GM10266 (cell line): ENCODE results near the gene RHAG.

Source experiments
- DNase-seq: peaks from one replicate; pipeline ENCODE4 v3.0.0; 2012; ENCODE audit errors: extremely low spot score
- TF ChIP-seq, protein P1 (sequence below): IDR thresholded peaks from 2 replicates; pipeline ENCODE4 v1.5.1; 2012; ENCODE audit warnings: mild to moderate bottlenecking, low read depth; ENCODE audit not compliant: control insufficient read depth, insufficient read depth; ENCODE audit errors: missing control alignments

Gene RHAG

DNA sequence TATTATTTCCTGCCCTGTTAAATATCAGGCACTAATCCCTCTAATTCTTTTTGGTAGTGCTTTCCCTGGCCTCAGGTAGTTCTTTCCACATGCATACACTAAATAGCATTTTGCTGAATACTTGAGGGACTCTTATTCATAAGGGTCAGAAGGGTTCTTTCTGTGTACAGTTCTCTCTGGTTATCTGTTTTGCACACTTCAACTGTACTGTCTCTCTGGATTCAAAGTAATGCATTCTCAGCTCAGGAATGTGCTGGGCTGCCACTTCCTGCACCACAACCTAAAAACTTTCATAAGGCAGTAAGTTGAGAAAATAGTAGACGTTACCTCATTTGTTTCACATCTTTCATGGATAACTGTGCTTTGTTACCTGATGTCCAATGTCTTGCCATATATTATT is 54.1 kb downstream of the RHAG start:
- no peak for DNase-seq
- TF ChIP-seq, protein P1, sequence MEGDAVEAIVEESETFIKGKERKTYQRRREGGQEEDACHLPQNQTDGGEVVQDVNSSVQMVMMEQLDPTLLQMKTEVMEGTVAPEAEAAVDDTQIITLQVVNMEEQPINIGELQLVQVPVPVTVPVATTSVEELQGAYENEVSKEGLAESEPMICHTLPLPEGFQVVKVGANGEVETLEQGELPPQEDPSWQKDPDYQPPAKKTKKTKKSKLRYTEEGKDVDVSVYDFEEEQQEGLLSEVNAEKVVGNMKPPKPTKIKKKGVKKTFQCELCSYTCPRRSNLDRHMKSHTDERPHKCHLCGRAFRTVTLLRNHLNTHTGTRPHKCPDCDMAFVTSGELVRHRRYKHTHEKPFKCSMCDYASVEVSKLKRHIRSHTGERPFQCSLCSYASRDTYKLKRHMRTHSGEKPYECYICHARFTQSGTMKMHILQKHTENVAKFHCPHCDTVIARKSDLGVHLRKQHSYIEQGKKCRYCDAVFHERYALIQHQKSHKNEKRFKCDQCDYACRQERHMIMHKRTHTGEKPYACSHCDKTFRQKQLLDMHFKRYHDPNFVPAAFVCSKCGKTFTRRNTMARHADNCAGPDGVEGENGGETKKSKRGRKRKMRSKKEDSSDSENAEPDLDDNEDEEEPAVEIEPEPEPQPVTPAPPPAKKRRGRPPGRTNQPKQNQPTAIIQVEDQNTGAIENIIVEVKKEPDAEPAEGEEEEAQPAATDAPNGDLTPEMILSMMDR: no peak

DNA sequence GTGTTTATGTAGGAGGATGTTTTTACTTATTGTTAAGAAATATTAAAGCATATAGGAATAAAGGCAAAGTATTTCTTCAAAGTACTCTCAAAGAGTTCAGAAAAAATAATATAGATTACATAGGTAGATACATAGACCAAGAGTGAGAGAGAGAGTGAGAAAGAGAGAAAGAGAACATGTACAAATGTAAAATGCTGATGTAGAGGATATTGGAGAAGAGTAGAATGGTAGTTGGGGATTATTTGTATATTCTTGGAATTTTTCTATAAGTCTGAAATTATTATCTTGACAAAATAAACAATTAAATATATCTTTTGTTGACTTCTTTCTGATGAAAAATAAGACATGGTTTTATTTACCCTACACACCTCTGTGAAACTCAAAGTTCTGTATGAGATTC is 57.0 kb downstream of the RHAG start:
- no peak for DNase-seq
- TF ChIP-seq, protein P1: no peak

DNA sequence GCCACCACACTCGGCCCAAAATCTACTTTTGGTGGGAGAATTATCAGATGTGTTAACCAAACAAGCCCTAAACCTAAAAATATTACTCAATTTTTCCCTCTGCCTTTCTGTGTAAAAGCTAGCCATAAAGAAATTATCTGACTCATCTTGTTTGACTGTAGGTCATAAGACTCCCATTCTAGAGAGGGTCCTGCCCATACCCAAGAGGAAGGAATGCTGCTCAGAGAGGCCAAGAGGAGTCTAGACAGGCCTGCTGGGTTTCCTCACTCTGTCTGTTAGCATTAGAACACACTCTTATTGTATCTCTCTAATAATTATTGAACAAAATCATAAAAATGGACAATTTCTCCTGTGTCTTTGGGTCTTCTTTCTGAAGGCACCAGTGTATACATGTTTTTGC is 60.0 kb downstream of the RHAG start:
- TF ChIP-seq, protein P1: no peak
- no peak for DNase-seq

DNA sequence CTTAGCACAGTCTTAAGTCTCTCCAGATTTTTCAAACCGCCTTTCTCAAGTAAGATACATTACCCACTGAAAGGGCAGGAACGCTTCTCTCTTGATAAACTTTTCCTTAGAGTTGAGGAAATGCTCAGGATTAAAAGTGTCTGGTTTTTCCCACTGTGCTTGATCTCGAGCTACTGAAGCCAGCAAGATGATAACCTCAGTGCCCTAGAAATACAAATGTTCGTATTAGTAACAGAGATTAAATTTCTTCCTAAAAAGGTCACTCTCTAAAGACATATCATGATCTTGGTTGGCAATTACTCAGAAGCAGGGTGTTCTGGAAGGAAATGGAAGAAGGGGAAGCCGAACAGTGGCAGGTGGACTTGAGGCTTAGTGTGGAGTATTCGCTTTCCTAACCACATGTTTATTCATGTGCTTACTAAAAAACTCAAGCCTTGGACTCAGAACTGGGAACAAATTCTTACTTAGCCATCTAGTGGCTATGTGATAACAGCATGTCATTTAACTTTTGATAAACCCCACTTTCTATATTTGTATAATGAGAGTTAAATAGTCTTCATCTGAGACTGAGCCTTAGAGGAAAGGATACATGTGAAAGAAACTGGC is 66.1 kb downstream of the RHAG start:
- no peak for DNase-seq
- TF ChIP-seq, protein P1: no peak

DNA sequence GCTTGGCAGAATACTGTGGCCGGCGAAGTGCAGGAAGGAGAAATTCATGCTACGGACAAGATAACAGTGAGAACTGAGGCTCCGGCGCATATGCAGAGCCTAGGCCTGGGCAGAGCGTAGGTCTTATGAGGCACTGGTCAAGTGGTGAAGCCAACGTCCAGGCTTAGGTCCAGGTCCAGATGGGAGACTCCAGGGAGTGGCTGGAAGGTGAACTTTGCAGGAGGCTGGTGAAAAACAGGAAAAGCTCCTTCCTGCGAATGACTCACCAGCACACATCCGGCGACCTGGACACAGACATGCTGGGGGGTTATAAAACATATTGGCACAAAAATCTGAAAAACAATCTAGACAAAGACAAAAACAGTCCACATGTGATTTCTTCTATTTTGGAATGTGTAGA is 70.8 kb downstream of the RHAG start:
- TF ChIP-seq, protein P1: no peak
- no peak for DNase-seq

DNA sequence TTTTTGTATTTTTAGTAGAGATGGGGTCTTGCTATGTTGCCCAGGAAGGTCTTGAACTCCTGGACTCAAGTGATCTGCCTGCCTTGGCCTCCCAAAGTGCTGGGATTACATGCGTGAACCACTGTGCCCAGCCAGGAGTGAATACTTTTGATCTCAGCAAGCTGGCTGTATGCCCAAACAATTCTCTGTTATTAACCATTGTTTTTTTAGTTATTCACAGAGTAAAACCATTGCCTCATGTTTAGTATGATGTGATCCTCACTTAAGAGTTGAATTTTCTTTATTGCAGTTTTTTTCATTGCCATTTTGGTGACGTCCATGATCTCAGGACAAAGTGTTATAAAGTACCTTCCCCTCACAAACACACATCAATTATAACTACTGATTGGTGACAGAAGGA is 71.4 kb downstream of the RHAG start:
- TF ChIP-seq, protein P1: no peak
- DNase-seq: no peak

DNA sequence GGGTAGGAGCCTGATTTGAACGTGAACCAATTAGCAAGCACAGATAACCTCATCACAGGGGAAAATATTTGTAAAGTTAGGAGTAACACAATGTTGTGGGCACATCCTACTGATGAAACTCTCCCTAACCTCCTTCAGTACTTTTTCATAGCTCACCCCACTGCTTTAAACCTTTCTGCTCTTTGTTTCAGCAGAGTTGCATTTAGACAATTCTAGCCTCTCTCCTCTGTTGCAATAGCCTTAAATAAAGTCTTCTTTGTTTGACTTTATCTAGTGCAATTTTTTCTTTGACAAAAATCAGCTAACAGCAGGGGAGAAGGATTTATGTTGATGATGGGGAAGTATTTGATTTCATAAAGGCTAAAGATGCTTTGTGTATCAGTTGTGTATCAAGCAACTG is 72.1 kb downstream of the RHAG start:
- no peak for DNase-seq
- TF ChIP-seq, protein P1: no peak
